Measurements from ENCODE around the gene BMP8A. TPM values are rescaled to one million over a fixed set of nuclear protein-coding genes. Genes with fewer than 3 reads are reported as not detected.
"Not testable (repeated sequence)": the region's sequence is repeated elsewhere in the genome, so short reads cannot be mapped to it uniquely, and the experiment has no call there.

The BMP8A gene
- total RNA-seq, 4 donors from 2014 or later: 0.40 to 4.0 (median 1.2) TPM

- no peaks in the 10 kb centered on the region for H3K9me3 ChIP-seq
- no peak overlapping the region for H3K4me3 ChIP-seq
- H3K27me3 ChIP-seq: peaks cover 29% of the 10 kb centered on the region
- H3K36me3 ChIP-seq: peaks cover 6 to 54% of the 10 kb centered on the region in 2 donors
- H3K27ac ChIP-seq: no peak overlapping the region
- peaks cover 0 to 23% (median 3%) of the 10 kb centered on the region in 3 donors for H3K4me1 ChIP-seq
- ATAC-seq: no peak
- TF ChIP-seq POLR2A (IDR thresholded peaks at IDR 0.05): no peak
- no peak for TF ChIP-seq CTCF (IDR thresholded peaks at IDR 0.05)
- TF ChIP-seq POLR2AphosphoS5 (IDR thresholded peaks at IDR 0.05): no peak
- TF ChIP-seq EP300 (IDR thresholded peaks at IDR 0.05): no peak
- WGBS, 2 donors (ENCODE audit: low coverage in 1 of 2): 81 to 100% methylated on average over 2 to 3 of the region's 5 CpGs
These were observed 3.4 kb upstream of the BMP8A start for GRCh38 chr1:39488012-39488545.

GRCh38 chr1:39488793-39489566 is 2.5 kb upstream of the BMP8A start:
- Histone ChIP-seq H3K27ac (no peak overlapping the region), H3K4me3 (no peak overlapping the region), H3K9me3 (no peaks in the 10 kb centered on the region), H3K4me1 (peaks cover 0 to 23% (median 3%) of the 10 kb centered on the region in 3 donors), H3K27me3 (peaks cover 38% of the 10 kb centered on the region), H3K36me3 (peaks cover 6 to 45% of the 10 kb centered on the region in 2 donors)
- WGBS, 2 donors (ENCODE audit: low coverage in 1 of 2): 45 to 58% methylated on average over 2 to 3 of the region's 7 CpGs
- TF ChIP-seq EP300 (IDR thresholded peaks at IDR 0.05) (no peak), CTCF (IDR thresholded peaks at IDR 0.05) (no peak)
- no peak for ATAC-seq

GRCh38 chr1:39489567-39490239 is 1.7 kb upstream of the BMP8A start:
- ATAC-seq: no peak
- H3K27me3 ChIP-seq: peaks cover 44% of the 10 kb centered on the region
- no peaks in the 10 kb centered on the region for H3K9me3 ChIP-seq
- H3K27ac ChIP-seq: no peak overlapping the region
- TF ChIP-seq POLR2A (IDR thresholded peaks at IDR 0.05) (no peak), EP300 (IDR thresholded peaks at IDR 0.05) (no peak), CTCF (IDR thresholded peaks at IDR 0.05) (no peak), POLR2AphosphoS5 (IDR thresholded peaks at IDR 0.05) (no peak)
- no peak overlapping the region for H3K4me3 ChIP-seq
- peaks cover 2 to 38% of the 10 kb centered on the region in 2 donors for H3K36me3 ChIP-seq
- 47 to 48% methylated on average over 5 to 11 of the region's 13 CpGs for WGBS, 2 donors (ENCODE audit: low coverage in 1 of 2)
- peaks cover 0 to 23% (median 3%) of the 10 kb centered on the region in 3 donors for H3K4me1 ChIP-seq

- peak; percentile 10 for ATAC-seq
- WGBS, 2 donors (ENCODE audit: low coverage in 1 of 2): no CpG with 5 or more reads among the region's 32 CpGs
These were observed 765 bp upstream of the BMP8A start for GRCh38 chr1:39490596-39491145.

GRCh38 chr1:39492118-39493042 is 944 bp downstream of the BMP8A start:
- not testable (repeated sequence) for ATAC-seq, H3K27ac ChIP-seq, H3K9me3 ChIP-seq
- Histone ChIP-seq H3K4me3 (peak overlapping the region in 1 of 2 donors; percentile 55), H3K27me3 (peaks cover 48% of the 10 kb centered on the region), H3K4me1 (peaks cover 0 to 19% (median 3%) of the 10 kb centered on the region in 3 donors), H3K36me3 (peaks cover 0 to 11% of the 10 kb centered on the region in 2 donors)
- WGBS, 2 donors (ENCODE audit: low coverage in 1 of 2): 78 to 85% methylated on average over 2 to 6 of the region's 67 CpGs

More at GRCh38 chr1:39490596-39491145, 765 bp upstream of the BMP8A start:
- no peaks in the 10 kb centered on the region for H3K9me3 ChIP-seq
- peak overlapping the region; percentile 11 to 55 for H3K4me3 ChIP-seq
- no peak for TF ChIP-seq POLR2AphosphoS5 (IDR thresholded peaks at IDR 0.05)
- TF ChIP-seq CTCF (IDR thresholded peaks at IDR 0.05): no peak
- TF ChIP-seq EP300 (IDR thresholded peaks at IDR 0.05): no peak
- no peak for TF ChIP-seq POLR2A (IDR thresholded peaks at IDR 0.05)
- peaks cover 44% of the 10 kb centered on the region for H3K27me3 ChIP-seq
- H3K27ac ChIP-seq: peak overlapping the region in 1 of 4 donors; percentile 13
- H3K36me3 ChIP-seq: peaks cover 0 to 28% of the 10 kb centered on the region in 2 donors
- H3K4me1 ChIP-seq: peaks cover 0 to 19% (median 3%) of the 10 kb centered on the region in 3 donors

- H3K36me3 ChIP-seq, H3K9me3 ChIP-seq, H3K4me3 ChIP-seq, ATAC-seq, H3K27ac ChIP-seq: not testable (repeated sequence)
- peaks cover 0 to 19% (median 3%) of the 10 kb centered on the region in 3 donors for H3K4me1 ChIP-seq
- 65 to 92% methylated on average over 2 to 5 of the region's 13 CpGs for WGBS, 2 donors (ENCODE audit: low coverage in 1 of 2)
- peaks cover 52% of the 10 kb centered on the region for H3K27me3 ChIP-seq
These were observed 1.8 kb downstream of the BMP8A start for GRCh38 chr1:39493043-39493810.

Measured in gastroesophageal sphincter (tissue), 4 donors.